ELF-1 (cell line): ENCODE measurements around the gene TBC1D30.

ENCODE experiments used
- DNase-seq: peaks from one replicate; pipeline ENCODE4 v3.0.0-alpha.2; 2016; ENCODE audit warnings: low read depth, low spot score

The TBC1D30 gene

GRCh38 chr12:64907097-64907496 is 82.7 kb downstream of the TBC1D30 start:
- DNase-seq = no peak

- DNase-seq = no peak
Measured at GRCh38 chr12:64909124-64909523, 84.7 kb downstream of the TBC1D30 start.

GRCh38 chr12:64911081-64911480 is 86.6 kb downstream of the TBC1D30 start:
- no peak for DNase-seq

GRCh38 chr12:64911912-64912311 is 87.5 kb downstream of the TBC1D30 start:
- no peak for DNase-seq

GRCh38 chr12:64912516-64913255 is 88.2 kb downstream of the TBC1D30 start:
- no peak for DNase-seq

- DNase-seq = no peak
Measured at GRCh38 chr12:64915242-64915641, 90.8 kb downstream of the TBC1D30 start.

GRCh38 chr12:64916411-64917261 is 92.2 kb downstream of the TBC1D30 start:
- no peak for DNase-seq

GRCh38 chr12:64918344-64918743 is 93.9 kb downstream of the TBC1D30 start:
- no peak for DNase-seq

- DNase-seq = no peak
Measured at GRCh38 chr12:64918801-64919200, 94.4 kb downstream of the TBC1D30 start.

- no peak for DNase-seq
Measured at GRCh38 chr12:64922853-64923252, 98.4 kb downstream of the TBC1D30 start.

GRCh38 chr12:64923536-64923935 is 99.1 kb downstream of the TBC1D30 start:
- no peak for DNase-seq
